B cell (primary cell): ENCODE results near the gene NPHP4.

ENCODE experiments used
- EZH2 ChIP-seq: IDR thresholded peaks from 2 replicates; pipeline ENCODE4 v1.6.1; 2012; ENCODE audit warnings: borderline replicate concordance, low read depth, mild to moderate bottlenecking, moderate library complexity, low read length; ENCODE audit not compliant: insufficient read depth, poor library complexity, severe bottlenecking
- TF ChIP-seq, protein P1 (sequence below): fragments of 200-600 bp; IDR thresholded peaks from one replicate; pipeline ENCODE4 v1.8.0; 2022; ENCODE audit warnings: antibody characterized with exemption, mild to moderate bottlenecking

DNA sequence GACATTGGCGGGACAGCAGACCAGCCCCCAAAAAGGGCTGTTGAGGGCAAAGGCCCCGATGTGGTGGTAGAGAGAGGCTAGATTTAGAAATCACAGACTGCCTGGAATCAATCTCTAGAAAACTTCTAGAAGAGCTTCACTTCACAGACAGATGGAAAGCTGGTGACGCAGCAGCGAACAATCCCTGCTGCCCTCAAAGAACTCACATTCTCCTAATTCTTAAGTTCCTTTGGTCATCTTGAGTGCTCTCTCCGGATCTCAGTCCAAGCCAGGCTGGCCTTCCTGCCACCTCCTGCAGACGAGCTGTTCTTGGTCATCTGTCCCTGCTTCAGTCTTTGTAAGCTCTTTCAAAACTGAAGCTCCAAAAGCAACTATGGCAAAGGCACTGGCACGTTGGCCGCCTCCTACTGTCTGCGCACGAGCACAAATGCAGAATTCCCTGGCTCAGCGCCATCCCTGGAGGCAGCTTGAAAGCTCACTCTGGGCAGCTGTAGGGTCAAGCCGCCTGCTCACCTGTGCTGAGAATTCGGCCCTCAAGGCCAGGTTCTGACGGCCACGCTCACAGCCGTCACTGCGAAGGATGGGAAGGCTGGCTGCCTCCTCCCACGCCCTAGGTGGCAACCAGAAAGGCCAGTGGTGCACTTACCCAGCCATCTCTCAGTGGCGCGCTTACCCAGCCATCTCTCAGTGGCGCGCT is 110.6 kb downstream of the NPHP4 start:
- TF ChIP-seq, protein P1, sequence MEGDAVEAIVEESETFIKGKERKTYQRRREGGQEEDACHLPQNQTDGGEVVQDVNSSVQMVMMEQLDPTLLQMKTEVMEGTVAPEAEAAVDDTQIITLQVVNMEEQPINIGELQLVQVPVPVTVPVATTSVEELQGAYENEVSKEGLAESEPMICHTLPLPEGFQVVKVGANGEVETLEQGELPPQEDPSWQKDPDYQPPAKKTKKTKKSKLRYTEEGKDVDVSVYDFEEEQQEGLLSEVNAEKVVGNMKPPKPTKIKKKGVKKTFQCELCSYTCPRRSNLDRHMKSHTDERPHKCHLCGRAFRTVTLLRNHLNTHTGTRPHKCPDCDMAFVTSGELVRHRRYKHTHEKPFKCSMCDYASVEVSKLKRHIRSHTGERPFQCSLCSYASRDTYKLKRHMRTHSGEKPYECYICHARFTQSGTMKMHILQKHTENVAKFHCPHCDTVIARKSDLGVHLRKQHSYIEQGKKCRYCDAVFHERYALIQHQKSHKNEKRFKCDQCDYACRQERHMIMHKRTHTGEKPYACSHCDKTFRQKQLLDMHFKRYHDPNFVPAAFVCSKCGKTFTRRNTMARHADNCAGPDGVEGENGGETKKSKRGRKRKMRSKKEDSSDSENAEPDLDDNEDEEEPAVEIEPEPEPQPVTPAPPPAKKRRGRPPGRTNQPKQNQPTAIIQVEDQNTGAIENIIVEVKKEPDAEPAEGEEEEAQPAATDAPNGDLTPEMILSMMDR: no peak
- no peak for TF ChIP-seq EZH2
